CD4-positive, CD25-positive, alpha-beta regulatory T cell (primary cell): Measurements from ENCODE around the gene RASSF8. TPM values are rescaled to one million over a fixed set of nuclear protein-coding genes. Genes with fewer than 3 reads are reported as not detected.

Experiments used
- ATAC-seq, 2 donors: fragments of 150-1000 bp; cut with Tn5 transposase; one replicate each; pipeline ENCODE4 v1.10.0; 2021; ENCODE audit warnings: low read depth in 2 of 2, moderate number of reproducible peaks in 2 of 2, moderate library complexity in 1 of 2
- DNase-seq, 3 donors: peaks; one replicate each; pipeline versions ENCODE4 v3.0.0 to v3.0.0-alpha.2; 2012 to 2022; ENCODE audit warnings: mixed read lengths in 1 of 3
- H3K27ac ChIP-seq: one replicate; pipeline ENCODE4 v1.7.0; 2013; ENCODE audit warnings: mild to moderate bottlenecking, low read length; ENCODE audit not compliant: insufficient read depth, poor library complexity, severe bottlenecking
- H3K27me3 ChIP-seq: one replicate; pipeline ENCODE4 v1.7.0; 2013; ENCODE audit warnings: low read length; ENCODE audit not compliant: control insufficient read depth, insufficient read depth
- H3K36me3 ChIP-seq: one replicate; pipeline ENCODE4 v1.7.0; 2013; ENCODE audit warnings: mild to moderate bottlenecking, low read length, moderate library complexity; ENCODE audit not compliant: control insufficient read depth, insufficient read depth
- H3K4me1 ChIP-seq: 2 replicates; pipeline ENCODE4 v1.7.0; 2013; ENCODE audit warnings: mild to moderate bottlenecking, low read length; ENCODE audit not compliant: insufficient read depth, control insufficient read depth, poor library complexity, severe bottlenecking
- H3K4me3 ChIP-seq: one replicate; pipeline ENCODE4 v1.7.0; 2013; ENCODE audit warnings: low read depth, mild to moderate bottlenecking, low read length, moderate library complexity
- H3K9me3 ChIP-seq, 2 experiments: 1 replicate in 1 of 2; 2 replicates in 1 of 2; pipeline ENCODE4 v1.7.0; 2013; ENCODE audit warnings: low read length in 2 of 2, mild to moderate bottlenecking in 1 of 2, moderate library complexity in 1 of 2; ENCODE audit not compliant: control insufficient read depth in 2 of 2
- H3K27ac Mint-ChIP-seq, 3 donors: one replicate each; pipeline ENCODE4 v1.8.0; 2020 to 2022; ENCODE audit warnings: mild to moderate bottlenecking in 3 of 3, mixed read lengths in 3 of 3, moderate library complexity in 2 of 3
- H3K27me3 Mint-ChIP-seq: one replicate; pipeline ENCODE4 v1.8.0; 2022; ENCODE audit warnings: mild to moderate bottlenecking, mixed read lengths
- H3K36me3 Mint-ChIP-seq: one replicate; pipeline ENCODE4 v1.8.0; 2020; ENCODE audit warnings: mixed read lengths
- H3K4me1 Mint-ChIP-seq, 4 donors: one replicate each; pipeline ENCODE4 v1.8.0; 2020 to 2022; ENCODE audit warnings: mixed read lengths in 4 of 4, mild to moderate bottlenecking in 1 of 4
- H3K4me3 Mint-ChIP-seq, 4 donors: one replicate each; pipeline ENCODE4 v1.8.0; 2020 to 2022; ENCODE audit warnings: mild to moderate bottlenecking in 4 of 4, mixed read lengths in 4 of 4, moderate library complexity in 3 of 4
- H3K9me3 Mint-ChIP-seq, 7 donors: one replicate each; pipeline ENCODE4 v1.8.0; 2020 to 2022; ENCODE audit warnings: mixed read lengths in 7 of 7, mild to moderate bottlenecking in 3 of 7, moderate library complexity in 2 of 7
- polyA plus RNA-seq, 4 donors: library from polyadenylated mRNA; unstranded; fragments of 300-500 nt; fragmentation: Illumina TruSeq; gene quantifications; one replicate each; pipeline ENCODE4 v1.2.3, GENCODE V29; 2021
- total RNA-seq: library from RNA; stranded (reverse); gene quantifications from one replicate; pipeline ENCODE4 v1.2.3, GENCODE V29; 2022

The RASSF8 gene
- total and polyA plus RNA-seq, 5 donors from 2014 or later, result 0.20 TPM; not detected in 4

DNA sequence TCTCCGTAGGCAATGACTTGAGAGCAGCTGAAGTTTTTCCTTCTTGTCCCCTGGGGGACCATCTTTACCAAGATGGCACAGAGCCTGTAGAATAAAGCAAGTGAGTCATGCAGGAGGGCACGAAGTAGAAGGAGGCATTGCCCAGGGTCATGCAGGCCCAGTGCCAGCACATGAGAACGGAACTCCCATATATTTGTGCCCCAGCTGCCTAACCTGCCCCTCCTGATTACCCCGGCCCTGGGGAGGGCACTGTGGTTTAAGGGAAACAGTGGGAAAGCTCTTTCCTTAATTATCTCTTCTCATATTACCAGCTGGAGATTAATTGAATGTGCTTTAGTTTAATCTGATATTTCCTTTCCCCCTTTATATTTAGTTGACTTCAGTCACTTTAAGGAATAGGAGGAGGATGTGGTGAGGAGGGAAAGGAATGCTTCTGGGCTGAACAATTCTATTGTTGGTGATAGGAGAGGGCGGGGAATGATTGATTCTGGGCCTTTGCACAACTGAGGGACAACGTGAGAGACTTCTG lies 51.9 kb downstream of the RASSF8 start:
- H3K27ac ChIP-seq, result no peak overlapping the region
- no peaks in the 10 kb centered on the region for H3K27me3 ChIP-seq
- H3K9me3 ChIP-seq, result no peaks in the 10 kb centered on the region
- no peak for ATAC-seq
- no peaks in the 10 kb centered on the region for H3K36me3 ChIP-seq
- Mint-ChIP-seq H3K4me3 (no peak overlapping the region), H3K4me1 (no peaks in the 10 kb centered on the region), H3K27me3 (peaks cover 5% of the 10 kb centered on the region), H3K27ac (no peak overlapping the region), H3K36me3 (no peaks in the 10 kb centered on the region), H3K9me3 (peaks cover 0 to 1% (median 0%) of the 10 kb centered on the region in 7 donors)
- H3K4me1 ChIP-seq, result no peaks in the 10 kb centered on the region
- no peak for DNase-seq
- no peak overlapping the region for H3K4me3 ChIP-seq

DNA sequence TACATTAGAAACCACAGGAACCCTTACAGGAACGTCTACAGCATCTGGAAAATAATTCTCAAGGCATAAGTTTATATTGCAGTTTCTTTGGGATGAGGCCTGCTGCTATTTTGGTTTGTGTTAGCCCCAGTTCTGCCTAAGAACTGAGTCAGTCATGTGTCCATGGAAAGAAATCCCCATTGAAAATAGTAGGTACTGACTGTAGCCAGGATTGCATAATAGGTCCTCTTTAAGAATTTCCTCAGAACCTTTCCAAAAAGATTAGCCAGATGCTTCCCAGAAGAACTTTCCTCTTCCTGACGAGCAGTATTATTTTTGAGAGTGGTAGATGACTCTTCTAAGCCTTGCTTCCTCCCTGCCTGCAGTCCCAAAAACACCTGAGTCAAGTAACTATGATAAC lies 52.6 kb downstream of the RASSF8 start:
- no peaks in the 10 kb centered on the region for H3K36me3 ChIP-seq
- no peaks in the 10 kb centered on the region for H3K27me3 ChIP-seq
- Mint-ChIP-seq H3K27me3 (peaks cover 5% of the 10 kb centered on the region), H3K4me3 (no peak overlapping the region), H3K9me3 (peaks cover 0 to 1% (median 0%) of the 10 kb centered on the region in 7 donors), H3K4me1 (no peaks in the 10 kb centered on the region), H3K27ac (no peak overlapping the region), H3K36me3 (no peaks in the 10 kb centered on the region)
- ATAC-seq (no peak), DNase-seq (no peak)
- no peak overlapping the region for H3K27ac ChIP-seq
- no peak overlapping the region for H3K4me3 ChIP-seq
- H3K4me1 ChIP-seq, result no peaks in the 10 kb centered on the region
- no peaks in the 10 kb centered on the region for H3K9me3 ChIP-seq

DNA sequence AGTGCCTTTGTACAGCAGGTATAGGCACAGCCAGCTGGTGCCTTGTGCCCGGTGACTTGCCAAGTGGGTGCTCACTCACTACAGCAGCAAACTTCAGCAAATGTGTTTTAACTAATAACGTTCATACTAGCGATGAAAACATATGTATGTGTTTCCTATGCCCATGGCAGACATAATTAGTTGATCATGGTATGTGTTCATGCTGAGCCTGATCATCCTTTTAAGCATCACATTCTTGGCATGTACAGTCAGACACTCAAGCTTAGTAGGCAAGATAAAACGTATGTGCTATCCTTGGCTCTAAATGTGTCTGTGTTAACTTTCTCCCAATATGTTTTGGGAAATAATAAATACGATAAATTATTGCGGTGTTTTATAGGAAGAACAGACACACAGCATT lies 55.6 kb downstream of the RASSF8 start:
- Histone ChIP-seq H3K9me3 (no peaks in the 10 kb centered on the region), H3K27me3 (peaks cover 6% of the 10 kb centered on the region), H3K4me3 (no peak overlapping the region), H3K36me3 (no peaks in the 10 kb centered on the region), H3K27ac (no peak overlapping the region), H3K4me1 (no peaks in the 10 kb centered on the region)
- H3K4me1 Mint-ChIP-seq, result no peaks in the 10 kb centered on the region
- no peak for DNase-seq
- peaks cover 0 to 1% (median 0%) of the 10 kb centered on the region in 7 donors for H3K9me3 Mint-ChIP-seq
- no peaks in the 10 kb centered on the region for H3K36me3 Mint-ChIP-seq
- H3K27me3 Mint-ChIP-seq, result peaks cover 15% of the 10 kb centered on the region
- no peak overlapping the region for H3K27ac Mint-ChIP-seq
- ATAC-seq, result no peak
- H3K4me3 Mint-ChIP-seq, result no peak overlapping the region

DNA sequence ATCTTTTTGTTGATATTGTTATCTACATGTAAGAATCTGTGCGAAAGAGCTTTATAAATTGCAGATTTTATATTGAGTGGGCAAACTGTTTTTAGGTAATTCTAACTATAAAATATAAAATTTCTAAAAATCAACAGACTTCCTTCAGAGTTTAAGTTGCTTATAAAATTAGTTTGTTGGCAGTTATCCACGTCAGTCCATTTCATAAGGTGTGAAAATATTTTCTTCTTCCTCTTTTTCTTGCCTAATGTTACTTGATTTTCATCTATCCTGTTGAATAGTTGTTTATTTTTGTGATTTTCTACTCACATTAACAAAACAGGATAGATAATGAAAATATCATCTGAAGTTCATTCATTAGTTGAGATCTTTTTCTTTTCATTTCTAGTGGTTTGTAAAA lies 58.0 kb downstream of the RASSF8 start:
- DNase-seq (no peak), ATAC-seq (no peak)
- H3K27ac ChIP-seq, result no peak overlapping the region
- H3K4me3 ChIP-seq, result no peak overlapping the region
- H3K4me3 Mint-ChIP-seq, result no peak overlapping the region
- H3K27ac Mint-ChIP-seq, result no peak overlapping the region
- H3K27me3 Mint-ChIP-seq, result peaks cover 15% of the 10 kb centered on the region
- H3K4me1 Mint-ChIP-seq, result no peaks in the 10 kb centered on the region
- no peaks in the 10 kb centered on the region for H3K36me3 ChIP-seq
- no peaks in the 10 kb centered on the region for H3K9me3 ChIP-seq
- peaks cover 9% of the 10 kb centered on the region for H3K27me3 ChIP-seq
- H3K36me3 Mint-ChIP-seq, result no peaks in the 10 kb centered on the region
- H3K9me3 Mint-ChIP-seq, result no peaks in the 10 kb centered on the region
- no peaks in the 10 kb centered on the region for H3K4me1 ChIP-seq

DNA sequence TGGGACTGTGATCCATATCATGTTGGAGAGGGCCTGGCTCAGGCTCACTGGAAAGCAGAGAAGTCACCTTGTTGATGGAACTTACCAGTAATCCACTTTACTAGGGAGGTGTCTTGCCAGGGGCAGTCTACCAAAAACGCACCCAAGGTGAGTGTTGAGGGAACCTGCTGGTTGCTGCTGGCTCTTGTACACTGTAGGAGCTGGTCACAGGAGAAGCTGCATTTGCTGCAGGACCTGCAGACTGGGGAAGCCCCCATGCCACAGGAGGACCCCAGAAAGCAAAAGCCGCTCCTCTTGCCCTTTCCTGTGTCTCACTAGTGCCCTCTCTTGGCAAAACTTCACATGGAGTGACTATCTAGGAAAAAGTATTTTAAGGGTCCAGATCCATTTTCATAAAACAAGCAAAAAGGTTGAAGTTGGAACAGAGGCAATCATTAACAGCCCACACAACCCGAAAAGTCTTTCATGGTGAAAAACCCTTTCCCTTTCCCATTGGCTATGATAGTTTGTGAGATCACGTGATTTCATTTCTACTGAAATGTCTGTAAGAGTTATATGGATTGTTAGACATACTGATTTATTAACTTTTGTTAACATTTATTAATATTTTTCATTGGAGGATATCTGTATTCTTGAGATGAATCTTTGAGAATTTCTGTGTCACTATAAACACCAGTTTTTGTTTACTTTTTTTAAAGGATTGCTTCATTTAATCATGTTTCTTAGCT lies 59.2 kb downstream of the RASSF8 start:
- Histone ChIP-seq H3K36me3 (no peaks in the 10 kb centered on the region), H3K27ac (no peak overlapping the region), H3K27me3 (peaks cover 9% of the 10 kb centered on the region), H3K4me1 (no peaks in the 10 kb centered on the region), H3K4me3 (no peak overlapping the region), H3K9me3 (no peaks in the 10 kb centered on the region)
- peaks cover 15% of the 10 kb centered on the region for H3K27me3 Mint-ChIP-seq
- H3K36me3 Mint-ChIP-seq, result no peaks in the 10 kb centered on the region
- no peaks in the 10 kb centered on the region for H3K9me3 Mint-ChIP-seq
- ATAC-seq, result no peak
- H3K27ac Mint-ChIP-seq, result no peak overlapping the region
- DNase-seq, result peak in 1 of 3 donors; percentile 15
- no peak overlapping the region for H3K4me3 Mint-ChIP-seq
- no peaks in the 10 kb centered on the region for H3K4me1 Mint-ChIP-seq

DNA sequence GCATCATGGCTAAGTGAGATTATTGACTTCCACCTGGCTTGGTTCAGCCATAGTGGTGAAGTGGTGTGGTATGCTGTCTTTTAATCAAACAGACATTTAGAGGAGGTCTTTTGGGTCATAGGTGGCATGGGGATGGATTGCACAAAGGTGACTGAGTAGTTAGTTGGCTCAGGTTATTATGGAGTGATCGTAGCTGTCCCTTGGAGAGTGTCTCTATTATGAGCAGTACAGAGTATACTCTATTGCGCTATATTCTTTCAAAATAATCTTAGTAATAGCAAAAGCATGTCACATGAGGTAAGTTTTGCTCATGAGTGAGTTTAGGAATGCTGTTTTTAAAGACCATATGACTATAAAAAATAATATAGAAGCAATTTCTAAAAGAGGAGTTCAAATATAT lies 60.4 kb downstream of the RASSF8 start:
- Mint-ChIP-seq H3K4me1 (no peaks in the 10 kb centered on the region), H3K27me3 (peaks cover 19% of the 10 kb centered on the region), H3K4me3 (no peak overlapping the region), H3K9me3 (no peaks in the 10 kb centered on the region), H3K36me3 (no peaks in the 10 kb centered on the region), H3K27ac (no peak overlapping the region)
- ATAC-seq, result no peak
- DNase-seq, result no peak
- H3K9me3 ChIP-seq, result no peaks in the 10 kb centered on the region
- H3K4me3 ChIP-seq, result no peak overlapping the region
- no peak overlapping the region for H3K27ac ChIP-seq
- no peaks in the 10 kb centered on the region for H3K36me3 ChIP-seq
- H3K27me3 ChIP-seq, result peaks cover 9% of the 10 kb centered on the region
- H3K4me1 ChIP-seq, result no peaks in the 10 kb centered on the region

DNA sequence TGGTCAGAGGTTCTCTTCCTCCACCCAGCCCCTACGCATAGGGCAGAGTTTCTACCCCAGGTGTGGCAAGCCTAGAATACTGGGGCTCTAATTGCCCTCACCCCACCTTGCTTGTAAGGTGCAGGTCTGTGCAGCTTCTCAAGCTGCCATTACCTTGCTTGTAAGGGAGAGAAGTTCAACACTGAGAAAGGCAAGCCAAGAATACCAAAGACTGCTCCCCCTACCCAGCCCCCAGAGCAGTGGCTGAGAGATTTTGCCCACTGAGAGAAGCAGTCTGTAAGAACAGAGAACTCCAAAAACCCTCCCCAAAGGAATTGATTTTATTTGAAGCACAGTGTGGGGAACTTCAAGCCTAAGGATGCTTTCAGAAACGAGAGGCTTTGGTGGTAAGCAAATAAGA lies 63.1 kb downstream of the RASSF8 start:
- no peaks in the 10 kb centered on the region for H3K4me1 Mint-ChIP-seq
- peaks cover 9% of the 10 kb centered on the region for H3K27me3 ChIP-seq
- ATAC-seq (no peak), DNase-seq (no peak)
- no peaks in the 10 kb centered on the region for H3K4me1 ChIP-seq
- H3K9me3 Mint-ChIP-seq, result no peaks in the 10 kb centered on the region
- no peak overlapping the region for H3K27ac ChIP-seq
- no peaks in the 10 kb centered on the region for H3K36me3 Mint-ChIP-seq
- no peak overlapping the region for H3K4me3 Mint-ChIP-seq
- no peak overlapping the region for H3K4me3 ChIP-seq
- H3K36me3 ChIP-seq, result no peaks in the 10 kb centered on the region
- H3K27ac Mint-ChIP-seq, result no peak overlapping the region
- H3K27me3 Mint-ChIP-seq, result peaks cover 16% of the 10 kb centered on the region
- no peaks in the 10 kb centered on the region for H3K9me3 ChIP-seq

DNA sequence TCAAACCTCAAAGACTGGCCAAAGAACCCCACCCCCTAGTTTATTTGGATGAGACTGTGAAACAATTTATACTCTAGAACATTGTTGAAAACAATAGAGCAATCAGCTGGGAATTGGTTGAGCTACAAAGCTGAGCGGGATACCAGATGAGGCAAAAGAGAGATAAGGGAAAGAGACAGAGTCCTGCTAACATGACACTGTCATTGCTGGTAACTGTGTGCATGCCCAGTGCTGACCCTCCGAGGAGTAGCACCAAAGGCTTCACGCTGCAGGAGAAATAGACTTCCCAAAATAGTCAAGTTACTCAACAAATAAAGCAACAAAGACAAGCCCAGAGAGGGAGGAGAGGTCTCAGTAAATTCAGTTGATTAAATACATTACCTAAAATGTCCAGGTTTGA lies 63.6 kb downstream of the RASSF8 start:
- Mint-ChIP-seq H3K36me3 (no peaks in the 10 kb centered on the region), H3K9me3 (no peaks in the 10 kb centered on the region), H3K4me3 (no peak overlapping the region), H3K27ac (no peak overlapping the region), H3K4me1 (no peaks in the 10 kb centered on the region), H3K27me3 (peaks cover 12% of the 10 kb centered on the region)
- Histone ChIP-seq H3K9me3 (no peaks in the 10 kb centered on the region), H3K27me3 (peaks cover 9% of the 10 kb centered on the region), H3K36me3 (no peaks in the 10 kb centered on the region), H3K4me3 (no peak overlapping the region), H3K4me1 (no peaks in the 10 kb centered on the region), H3K27ac (no peak overlapping the region)
- DNase-seq (no peak), ATAC-seq (no peak)
